HG03342 (cell line): ENCODE measurements around the gene SMAGP.

Source experiments
- ATAC-seq: cut with Tn5 transposase; IDR thresholded peaks from one replicate; pipeline ENCODE4 v1.9.1; 2021; ENCODE audit warnings: mild to moderate bottlenecking, moderate library complexity; ENCODE audit not compliant: unreplicated experiment

The SMAGP gene

GRCh38 chr12:51198568-51199365 lies 71.4 kb downstream of the SMAGP start:
- ATAC-seq, result no peak

- no peak for ATAC-seq
These were observed 72.3 kb downstream of the SMAGP start for GRCh38 chr12:51197736-51198567.

- no peak for ATAC-seq
These were observed 73.7 kb downstream of the SMAGP start for GRCh38 chr12:51196547-51196946.

GRCh38 chr12:51195841-51196240 lies 74.4 kb downstream of the SMAGP start:
- ATAC-seq, result no peak
